ENCODE measurements around the gene E4F1.

E4F1 gene

GRCh38 chr16:2181952-2182351, 41.4 kb upstream of the E4F1 start:
- CTCF ChIA-PET, result no interaction called here
- no peak overlapping the region for H3K4me3 ChIP-seq (ENCODE audit: low read depth, low read length)
- POLR2A ChIA-PET, result no interaction called here
- no peak for DNase-seq (ENCODE audit: low read depth, low spot score)
- TF ChIP-seq, protein P1, sequence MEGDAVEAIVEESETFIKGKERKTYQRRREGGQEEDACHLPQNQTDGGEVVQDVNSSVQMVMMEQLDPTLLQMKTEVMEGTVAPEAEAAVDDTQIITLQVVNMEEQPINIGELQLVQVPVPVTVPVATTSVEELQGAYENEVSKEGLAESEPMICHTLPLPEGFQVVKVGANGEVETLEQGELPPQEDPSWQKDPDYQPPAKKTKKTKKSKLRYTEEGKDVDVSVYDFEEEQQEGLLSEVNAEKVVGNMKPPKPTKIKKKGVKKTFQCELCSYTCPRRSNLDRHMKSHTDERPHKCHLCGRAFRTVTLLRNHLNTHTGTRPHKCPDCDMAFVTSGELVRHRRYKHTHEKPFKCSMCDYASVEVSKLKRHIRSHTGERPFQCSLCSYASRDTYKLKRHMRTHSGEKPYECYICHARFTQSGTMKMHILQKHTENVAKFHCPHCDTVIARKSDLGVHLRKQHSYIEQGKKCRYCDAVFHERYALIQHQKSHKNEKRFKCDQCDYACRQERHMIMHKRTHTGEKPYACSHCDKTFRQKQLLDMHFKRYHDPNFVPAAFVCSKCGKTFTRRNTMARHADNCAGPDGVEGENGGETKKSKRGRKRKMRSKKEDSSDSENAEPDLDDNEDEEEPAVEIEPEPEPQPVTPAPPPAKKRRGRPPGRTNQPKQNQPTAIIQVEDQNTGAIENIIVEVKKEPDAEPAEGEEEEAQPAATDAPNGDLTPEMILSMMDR (IDR thresholded peaks at IDR 0.05; ENCODE audit: insufficient read depth, low read length, missing control alignments), result no peak

- ChIA-PET POLR2A (interaction anchor here (0.9 kb wide), 1 partner anchor 29 kb away, joined by 3 read pairs; no protein-coding TSS in a partner anchor), CTCF (no interaction called here)
- DNase-seq (ENCODE audit: low read depth, low spot score), result no peak
- H3K4me3 ChIP-seq (ENCODE audit: low read depth, low read length), result no peak overlapping the region
- TF ChIP-seq, protein P1 (IDR thresholded peaks at IDR 0.05; ENCODE audit: insufficient read depth, low read length, missing control alignments), result no peak
Measured at GRCh38 chr16:2183671-2184070, 39.7 kb upstream of the E4F1 start.

- H3K4me3 ChIP-seq (ENCODE audit: low read depth, low read length), result no peak overlapping the region
- DNase-seq (ENCODE audit: low read depth, low spot score), result no peak
- CTCF ChIA-PET, result interaction anchor here (1.4 kb wide), 1 partner anchor 10 kb away, joined by 3 read pairs; no protein-coding TSS in a partner anchor
- POLR2A ChIA-PET, result no interaction called here
- TF ChIP-seq, protein P1 (IDR thresholded peaks at IDR 0.05; ENCODE audit: insufficient read depth, low read length, missing control alignments), result no peak
Measured at GRCh38 chr16:2184346-2184745, 39.0 kb upstream of the E4F1 start.

- TF ChIP-seq, protein P1 (IDR thresholded peaks at IDR 0.05; ENCODE audit: insufficient read depth, low read length, missing control alignments), result no peak
- DNase-seq (ENCODE audit: low read depth, low spot score), result no peak
- ChIA-PET CTCF (interaction anchor here (1.4 kb wide), 1 partner anchor 10 kb away, joined by 3 read pairs; no protein-coding TSS in a partner anchor), POLR2A (interaction anchor here (1.2 kb wide), 1 partner anchor 30 kb away, joined by 3 read pairs; the partner anchor contains the start of gene TRAF7)
- H3K4me3 ChIP-seq (ENCODE audit: low read depth, low read length), result no peak overlapping the region
Measured at GRCh38 chr16:2184962-2185361, 38.4 kb upstream of the E4F1 start.

DNA sequence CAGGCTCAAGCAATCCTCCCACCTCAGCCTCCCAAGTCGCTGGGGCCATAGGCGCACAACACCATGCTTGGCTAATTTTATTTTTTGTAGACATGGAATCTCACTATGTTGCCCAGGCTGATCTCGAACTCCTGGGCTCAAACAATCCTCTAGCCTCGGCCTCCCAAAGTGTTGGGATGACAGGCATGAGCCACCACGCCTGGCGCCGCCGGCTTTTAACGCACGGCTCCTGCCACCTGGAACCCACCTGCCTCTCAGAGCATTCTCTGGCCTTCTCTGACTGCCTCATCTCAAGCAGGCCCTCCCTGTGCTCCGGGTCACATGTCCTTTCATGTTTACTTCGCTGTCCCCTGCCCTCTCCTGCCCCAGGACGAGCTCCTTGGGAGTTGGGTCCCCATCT, 37.3 kb upstream of the E4F1 start:
- POLR2A ChIA-PET, result interaction anchor here (1.2 kb wide), 1 partner anchor 31 kb away, joined by 3 read pairs; the partner anchor contains the start of gene TRAF7
- CTCF ChIA-PET, result no interaction called here
- TF ChIP-seq, protein P1 (IDR thresholded peaks at IDR 0.05; ENCODE audit: insufficient read depth, low read length, missing control alignments), result no peak
- no peak overlapping the region for H3K4me3 ChIP-seq (ENCODE audit: low read depth, low read length)
- no peak for DNase-seq (ENCODE audit: low read depth, low spot score)

DNA sequence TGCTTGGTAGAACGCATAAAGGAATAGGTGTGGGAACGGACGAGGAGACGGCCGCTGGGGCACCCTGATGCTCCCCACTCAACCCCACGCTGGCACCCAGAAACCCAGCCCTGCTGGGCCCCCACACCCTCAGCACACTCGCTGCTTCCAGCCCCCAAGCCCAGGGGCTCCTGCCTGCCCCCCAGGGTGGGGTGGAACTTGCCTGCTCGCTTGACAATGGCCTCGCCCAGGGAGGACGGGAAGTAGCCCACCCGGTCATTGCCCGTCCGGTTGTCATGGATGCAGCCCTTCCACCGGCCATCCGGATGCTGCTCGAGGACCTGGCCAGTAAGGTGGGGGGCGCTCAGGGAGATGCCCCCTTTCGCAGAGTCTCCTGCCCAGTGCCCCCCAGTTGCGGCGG, 36.9 kb upstream of the E4F1 start:
- TF ChIP-seq, protein P1 (IDR thresholded peaks at IDR 0.05; ENCODE audit: insufficient read depth, low read length, missing control alignments), result no peak
- POLR2A ChIA-PET, result no interaction called here
- DNase-seq (ENCODE audit: low read depth, low spot score), result no peak
- CTCF ChIA-PET, result no interaction called here
- H3K4me3 ChIP-seq (ENCODE audit: low read depth, low read length), result no peak overlapping the region
